Right lobe of liver (tissue), 4 donors: ENCODE data around the gene GRIK1.

Experiments
- CTCF ChIP-seq, 4 donors: fragments of 200-600 bp in 3 of 4; fragments of 450-650 bp in 1 of 4; IDR thresholded peaks; one replicate each; pipeline versions ENCODE4 v1.5.1 to v1.8.0; 2016 to 2022; ENCODE audit warnings: antibody characterized with exemption in 4 of 4, mild to moderate bottlenecking in 2 of 4
- POLR2A ChIP-seq: fragments of 450-650 bp; IDR thresholded peaks from one replicate; pipeline ENCODE4 v1.6.1; 2017; ENCODE audit warnings: antibody characterized with exemption, mild to moderate bottlenecking
- donor health status: DM: no; HTN: no; CAD: no.
- donor health status: DM: no; HTN: no; CAD: no.
- donor health status: DM: no; HTN: yes; CAD: no.

GRCh38 chr21:29834617-29835016 lies 105.2 kb downstream of the GRIK1 start:
- no peak for TF ChIP-seq CTCF (IDR thresholded peaks at IDR 0.05)
- no peak for TF ChIP-seq POLR2A
